GM18517 (cell line): Measurements from ENCODE around the gene WNT7B.

Experiments used
- ATAC-seq: cut with Tn5 transposase; IDR thresholded peaks from one replicate; pipeline ENCODE4 v1.9.1; 2021; ENCODE audit warnings: mild to moderate bottlenecking, moderate library complexity; ENCODE audit not compliant: unreplicated experiment

The WNT7B gene

DNA sequence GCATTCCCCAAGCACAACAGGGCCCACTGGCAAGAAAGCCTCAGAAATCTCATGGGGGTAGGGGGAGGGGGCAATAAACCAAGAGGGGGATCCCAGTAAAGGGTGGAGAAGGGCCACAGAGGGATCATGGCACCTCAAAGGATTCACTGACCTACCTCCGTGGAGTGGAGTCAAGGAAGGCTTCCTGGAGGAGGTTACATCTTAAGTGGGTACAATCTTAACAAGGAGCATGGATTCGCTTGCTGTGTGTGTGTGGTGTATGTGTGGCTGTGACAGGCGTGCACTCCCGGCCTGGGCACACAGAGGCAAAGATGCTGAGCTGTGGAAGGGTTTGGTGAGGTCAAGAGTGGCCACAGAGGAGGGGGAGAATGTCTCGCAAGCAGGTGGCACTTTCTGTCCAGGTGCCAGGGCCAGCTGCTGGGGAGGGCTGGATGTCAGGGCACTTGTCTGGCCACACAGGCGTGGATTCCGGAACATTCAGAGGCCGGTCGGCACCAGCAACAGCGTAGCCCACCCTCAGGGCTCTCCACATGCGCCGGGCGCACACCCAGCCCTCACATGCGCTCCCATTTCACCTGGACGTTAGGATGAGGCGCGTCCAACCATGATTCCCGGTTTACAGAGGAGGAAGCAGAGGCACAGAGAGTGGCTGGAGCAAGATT is 43.3 kb downstream of the WNT7B start:
- no peak for ATAC-seq

DNA sequence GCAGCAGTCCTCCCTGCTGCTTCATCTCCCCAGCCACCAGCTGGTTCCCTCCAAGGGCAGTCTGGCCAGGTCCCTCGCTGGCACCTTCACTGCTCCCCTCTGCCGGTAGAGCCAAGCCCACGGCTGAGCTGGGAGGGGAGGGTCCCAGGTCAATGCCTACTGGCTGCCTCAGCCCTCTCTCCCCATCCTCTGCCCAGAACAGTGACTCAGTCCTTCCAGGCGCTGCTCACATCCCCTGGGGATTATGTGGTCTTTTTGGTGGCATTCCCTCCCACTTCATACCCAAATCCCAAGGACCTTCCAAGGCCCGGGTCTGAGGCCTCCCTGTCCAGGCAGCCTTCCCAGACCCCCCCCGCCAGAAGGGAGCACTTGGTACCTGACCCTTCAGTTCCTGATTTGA is 44.9 kb downstream of the WNT7B start:
- ATAC-seq, result no peak

DNA sequence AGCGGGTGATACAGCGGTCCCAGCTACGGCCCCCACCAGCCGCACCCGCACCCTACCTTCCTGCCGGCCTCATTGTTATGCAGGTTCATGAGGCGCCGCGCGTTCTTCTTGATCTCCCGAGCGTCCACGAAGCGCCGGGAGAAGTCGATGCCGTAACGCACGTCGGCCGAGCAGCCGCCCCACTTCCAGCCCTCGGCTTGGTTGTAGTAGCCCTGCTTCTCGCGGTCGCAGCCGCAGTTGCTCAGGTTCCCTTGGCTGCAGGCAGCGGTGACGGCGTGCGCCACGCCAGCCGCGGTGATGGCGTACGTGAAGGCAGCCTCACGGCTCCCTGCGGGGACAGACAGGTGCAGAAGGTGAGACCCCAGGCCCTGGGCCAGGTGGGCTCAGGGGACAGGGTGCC is 45.9 kb downstream of the WNT7B start:
- no peak for ATAC-seq

DNA sequence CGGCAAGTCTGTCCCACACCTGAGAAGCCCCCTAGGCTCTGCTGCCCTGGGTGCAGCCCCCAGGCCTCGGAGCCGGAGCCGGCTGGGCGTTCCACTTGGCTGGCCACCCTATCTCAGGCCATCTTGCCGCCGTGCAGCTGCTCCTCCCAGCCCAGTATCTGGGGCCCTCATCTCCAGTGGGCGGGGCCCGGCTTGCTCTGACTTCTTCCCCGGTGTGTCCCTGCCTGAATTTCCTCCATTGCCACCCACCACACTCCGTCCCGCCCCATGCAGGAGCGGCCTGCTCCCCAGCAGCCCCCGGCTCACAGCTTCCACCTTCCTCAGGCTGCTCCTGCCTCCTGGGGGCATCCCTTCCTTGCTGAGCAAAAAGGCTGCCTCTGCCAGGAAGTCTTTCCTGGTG is 46.6 kb downstream of the WNT7B start:
- no peak for ATAC-seq

DNA sequence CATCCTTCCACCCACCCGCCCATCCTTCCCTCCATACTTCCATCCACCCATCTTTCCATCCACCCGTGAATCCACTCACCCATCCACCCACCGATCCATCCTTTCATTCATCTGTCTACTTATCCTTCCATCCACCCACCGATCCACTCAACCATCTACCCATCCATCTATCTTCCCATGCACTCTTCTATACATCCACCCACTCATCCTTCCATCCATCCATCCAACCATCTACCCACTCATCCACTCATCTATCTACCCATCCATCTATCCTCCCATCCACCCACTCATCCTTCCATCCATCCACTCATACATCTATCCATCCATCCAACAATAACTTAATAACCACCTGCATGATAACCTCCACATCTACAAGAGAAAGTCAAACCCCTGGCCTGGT is 47.3 kb downstream of the WNT7B start:
- no peak for ATAC-seq

DNA sequence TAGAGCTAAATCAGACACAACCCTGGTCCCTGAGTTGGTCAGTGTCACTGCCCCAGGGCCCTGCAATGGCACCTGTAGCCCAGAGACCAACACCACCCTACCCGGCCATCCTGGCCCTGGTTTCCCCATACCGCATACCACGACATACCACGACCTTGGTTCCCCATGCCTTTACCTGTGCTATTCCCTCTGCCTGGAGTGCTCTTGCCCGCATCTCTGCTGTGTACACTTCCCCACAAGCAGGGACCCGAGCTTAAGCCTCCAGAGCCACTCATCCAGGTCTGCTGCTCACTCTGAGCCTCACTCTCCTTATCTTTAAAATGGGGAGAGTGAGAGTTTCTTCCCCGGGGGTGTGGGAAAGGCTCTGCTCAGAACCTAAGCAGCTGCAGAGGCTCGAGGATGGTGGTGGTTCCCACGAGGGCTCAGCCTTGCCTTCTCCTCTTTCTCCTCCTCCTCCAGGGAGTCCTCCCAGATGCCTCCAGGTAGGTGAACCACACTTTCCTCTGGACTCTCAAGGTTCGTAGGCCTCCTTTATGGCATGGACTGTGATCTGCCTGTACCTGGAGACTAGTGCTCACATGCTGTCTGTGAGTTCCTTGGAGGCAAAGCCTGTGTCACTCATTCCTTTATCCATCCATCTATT is 48.1 kb downstream of the WNT7B start:
- no peak for ATAC-seq

DNA sequence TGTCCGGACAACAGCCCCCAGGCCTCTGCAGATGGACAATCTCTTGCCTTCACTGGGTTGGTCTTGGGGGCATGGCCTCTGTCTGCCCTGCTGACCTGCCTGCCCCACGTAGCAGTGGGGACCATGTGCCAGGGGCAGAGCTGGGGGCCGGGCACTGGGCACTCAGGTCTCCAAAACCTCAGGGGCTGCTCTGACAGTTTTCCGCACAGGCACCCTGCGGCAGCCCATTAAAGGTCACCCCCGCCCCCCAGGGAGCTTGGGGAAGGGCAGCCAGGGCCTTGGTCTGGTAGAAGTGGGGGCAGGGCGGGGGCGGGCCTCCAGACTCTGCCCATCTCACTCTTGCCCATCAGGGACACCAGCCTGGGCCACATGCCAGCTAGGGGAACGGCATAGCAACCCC is 49.9 kb downstream of the WNT7B start:
- ATAC-seq, result no peak

DNA sequence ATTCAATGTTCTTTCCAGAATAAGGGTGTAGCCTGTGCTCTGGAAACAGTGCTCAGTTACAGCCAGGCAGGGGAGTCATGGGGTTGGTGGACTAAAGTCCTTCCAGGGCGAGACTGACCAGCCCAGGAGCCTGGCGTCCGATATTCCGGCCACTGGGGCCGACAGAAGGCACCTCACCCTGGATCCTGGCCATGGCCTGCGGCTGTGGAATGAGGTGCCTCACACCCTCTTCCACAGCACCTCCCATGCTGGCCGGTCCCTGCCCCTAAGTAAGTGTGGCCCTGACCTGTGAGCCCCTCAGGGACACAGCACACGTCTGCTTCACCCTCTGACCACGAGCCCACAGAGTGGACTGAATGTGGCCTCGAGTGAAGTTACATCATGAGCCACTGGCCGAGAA is 50.5 kb downstream of the WNT7B start:
- ATAC-seq, result no peak

DNA sequence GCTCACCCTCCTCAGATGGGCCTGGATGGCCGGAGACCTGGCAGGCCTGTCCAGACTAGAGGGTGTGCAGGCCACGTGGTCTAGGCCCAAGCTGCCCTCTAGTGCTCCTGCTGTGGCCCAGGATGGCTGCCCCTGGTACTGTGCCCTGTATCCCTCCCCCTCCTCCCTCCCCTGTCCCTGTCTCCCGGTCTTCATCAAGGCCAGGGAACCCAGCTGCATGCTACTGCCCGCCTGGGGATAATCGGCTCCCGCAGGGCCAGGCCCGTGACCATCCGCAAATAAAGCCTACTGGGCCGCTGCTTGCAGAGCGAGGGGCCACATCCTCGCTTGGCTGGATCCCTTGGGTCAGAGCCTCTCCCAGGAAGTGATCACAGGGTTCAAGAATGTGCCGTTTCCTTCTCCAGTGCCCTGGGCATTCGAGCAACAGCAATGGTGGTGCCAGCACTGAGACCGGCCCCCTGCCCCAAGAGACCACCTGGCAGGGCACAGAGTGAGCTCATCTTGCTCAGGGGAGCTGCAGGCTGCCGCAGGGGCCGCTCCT is 51.1 kb downstream of the WNT7B start:
- no peak for ATAC-seq

DNA sequence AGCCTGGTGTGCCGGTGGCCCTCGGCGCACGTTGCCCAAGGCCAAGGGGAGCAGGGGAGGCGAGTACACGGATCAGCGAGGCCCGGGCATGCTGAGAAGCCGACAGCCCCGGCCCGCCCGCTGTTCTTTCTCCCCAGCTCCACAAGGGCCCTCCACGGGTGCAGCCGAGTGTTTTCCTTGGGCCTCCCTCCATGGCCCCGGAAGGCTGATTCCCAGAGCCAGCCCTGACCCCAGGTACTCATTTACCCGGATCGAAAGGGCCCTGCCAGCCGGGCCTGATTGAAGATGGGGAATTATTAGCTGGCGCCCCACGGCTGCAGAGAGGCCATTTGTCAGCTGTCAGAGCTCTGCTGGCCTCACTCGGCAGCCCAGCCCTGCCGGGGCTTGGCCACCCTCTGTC is 53.1 kb downstream of the WNT7B start:
- no peak for ATAC-seq

DNA sequence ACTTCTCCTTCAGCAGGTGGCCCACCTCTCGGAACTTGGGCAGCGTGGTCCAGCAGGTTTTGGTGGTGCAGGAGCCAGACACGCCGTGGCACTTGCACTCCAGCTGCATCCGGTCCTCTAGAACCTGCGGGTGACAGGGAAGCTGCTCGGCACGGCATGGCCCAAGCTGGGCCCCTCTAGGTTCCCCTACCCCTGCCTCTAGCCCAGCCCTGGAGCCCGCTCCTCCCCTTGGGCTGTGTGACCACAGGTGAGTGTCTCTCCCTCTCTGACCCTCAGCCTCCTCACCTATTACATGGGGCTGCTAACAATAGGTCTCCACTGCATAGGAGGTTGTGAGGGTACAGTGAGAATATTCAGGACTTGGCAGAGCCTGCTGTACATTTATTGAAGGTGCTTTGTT is 53.8 kb downstream of the WNT7B start:
- ATAC-seq, result no peak

DNA sequence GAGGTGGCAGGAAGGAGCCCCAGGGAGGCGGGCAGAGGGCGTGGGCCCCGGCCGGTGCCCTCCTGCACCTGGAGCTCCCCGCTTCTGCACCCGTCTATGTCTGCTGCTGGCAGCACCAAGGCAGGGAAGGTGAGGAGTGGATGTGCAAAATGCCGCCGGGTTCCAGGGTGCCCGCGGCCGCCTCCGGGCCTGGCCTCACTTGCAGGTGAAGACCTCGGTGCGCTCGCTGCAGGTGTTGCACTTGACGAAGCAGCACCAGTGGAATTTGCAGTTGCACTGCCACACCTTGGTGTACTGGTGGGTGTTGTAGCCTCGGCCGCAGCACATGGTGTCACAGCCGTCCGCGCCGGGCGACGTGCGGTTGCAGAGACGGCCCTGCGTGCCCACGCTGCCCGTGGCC is 54.3 kb downstream of the WNT7B start:
- no peak for ATAC-seq

DNA sequence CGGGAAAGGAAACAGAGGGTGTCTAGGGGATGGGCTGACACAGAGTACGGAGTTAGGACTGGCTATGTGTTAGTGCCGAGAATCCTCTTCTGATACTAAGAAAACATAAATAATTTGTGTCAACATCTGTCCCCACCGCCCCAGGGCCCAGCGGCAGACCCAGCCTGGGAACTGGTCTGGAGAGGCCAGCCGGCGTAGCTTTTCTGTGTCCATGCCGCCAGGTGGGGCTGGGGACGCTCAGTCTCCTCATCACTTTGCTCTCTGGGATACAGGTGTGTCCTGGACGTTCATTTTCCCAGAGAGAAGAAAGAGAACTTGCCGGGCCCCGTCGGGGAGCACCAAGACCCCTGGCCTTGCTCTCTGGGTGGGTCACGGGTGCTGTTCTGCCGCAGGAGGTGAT is 54.7 kb downstream of the WNT7B start:
- no peak for ATAC-seq

DNA sequence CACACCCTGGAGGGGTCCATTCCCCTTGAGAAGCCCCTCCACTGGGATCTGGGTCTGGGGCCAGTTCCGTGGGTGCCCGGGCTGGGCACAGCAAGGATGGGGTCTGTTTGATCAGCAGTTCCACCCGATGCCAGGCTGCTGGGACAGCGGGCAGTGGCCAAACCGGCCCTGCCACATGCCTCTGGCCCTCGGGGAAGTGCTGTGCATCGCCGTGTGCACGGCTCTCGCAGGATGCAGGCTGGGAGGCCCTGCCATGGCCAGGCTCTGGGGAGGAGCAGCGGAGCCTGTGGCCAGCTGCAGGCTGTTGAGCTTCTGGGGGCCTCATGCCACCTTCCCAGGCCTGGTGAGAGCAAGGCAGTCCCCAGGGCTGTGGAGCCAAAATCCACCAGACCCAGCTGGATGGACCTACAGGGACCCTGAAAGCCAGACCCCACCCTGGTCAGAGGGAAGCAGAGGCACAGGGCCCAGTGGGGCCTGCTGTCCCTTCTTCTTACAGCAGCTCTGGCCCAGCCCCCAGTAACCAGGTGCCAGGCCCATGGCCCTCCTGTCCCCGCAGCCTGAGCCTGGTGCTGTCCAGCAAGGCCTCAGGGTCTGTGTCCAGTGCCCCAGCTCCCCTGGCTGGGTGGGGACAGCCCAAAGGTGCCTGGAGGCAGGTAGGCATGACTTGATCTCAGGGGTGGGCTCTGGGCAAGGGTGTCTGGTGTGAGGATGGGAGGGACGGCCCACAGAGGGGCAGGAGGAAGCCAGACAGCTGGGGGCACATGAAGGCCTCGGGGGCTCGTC is 57.3 kb downstream of the WNT7B start:
- no peak for ATAC-seq

DNA sequence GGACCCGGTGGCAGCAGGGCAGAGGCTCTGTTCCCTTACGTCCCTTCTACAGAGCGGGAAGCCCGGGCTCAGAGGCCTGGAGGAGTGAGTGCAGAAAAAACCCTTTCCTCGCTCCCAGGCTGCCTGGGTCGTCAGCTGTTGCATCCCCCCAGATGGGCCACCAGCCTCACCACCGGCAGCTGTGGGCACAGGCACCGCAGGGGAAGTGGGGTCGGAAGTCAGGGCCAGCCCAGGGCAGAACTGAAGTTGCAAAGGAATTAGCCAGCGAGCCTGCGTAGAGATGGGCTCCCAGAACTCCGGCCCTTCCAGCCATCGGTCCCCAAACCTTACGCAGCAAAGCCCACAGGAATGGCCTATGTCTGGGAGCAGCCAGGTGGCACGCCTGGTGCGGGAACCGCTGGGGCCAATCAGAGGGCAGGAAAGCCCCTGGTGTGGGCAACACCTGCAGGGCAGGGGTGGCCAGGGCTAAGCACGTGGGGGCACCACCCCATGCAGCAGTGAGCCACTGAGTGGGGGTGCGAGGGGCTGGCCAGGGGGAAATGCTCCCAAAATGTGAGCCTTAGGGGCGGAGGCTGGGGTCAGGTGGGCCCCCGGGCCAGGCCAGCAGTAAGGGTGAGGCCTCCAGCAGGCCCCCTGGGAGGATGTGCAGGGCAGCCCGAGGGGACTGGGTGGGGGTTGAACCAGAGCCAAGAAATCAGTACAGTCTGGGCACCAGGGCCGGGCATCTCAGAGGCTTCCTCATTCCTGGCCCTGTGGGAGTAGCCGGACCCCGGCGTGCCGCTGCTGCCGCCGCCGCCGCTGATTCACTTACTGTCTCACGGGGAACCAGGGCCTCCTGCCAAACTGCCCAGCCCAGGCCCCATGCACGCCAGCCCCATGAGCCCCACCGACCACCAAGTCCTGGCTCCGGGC is 58.2 kb downstream of the WNT7B start:
- ATAC-seq, result no peak

DNA sequence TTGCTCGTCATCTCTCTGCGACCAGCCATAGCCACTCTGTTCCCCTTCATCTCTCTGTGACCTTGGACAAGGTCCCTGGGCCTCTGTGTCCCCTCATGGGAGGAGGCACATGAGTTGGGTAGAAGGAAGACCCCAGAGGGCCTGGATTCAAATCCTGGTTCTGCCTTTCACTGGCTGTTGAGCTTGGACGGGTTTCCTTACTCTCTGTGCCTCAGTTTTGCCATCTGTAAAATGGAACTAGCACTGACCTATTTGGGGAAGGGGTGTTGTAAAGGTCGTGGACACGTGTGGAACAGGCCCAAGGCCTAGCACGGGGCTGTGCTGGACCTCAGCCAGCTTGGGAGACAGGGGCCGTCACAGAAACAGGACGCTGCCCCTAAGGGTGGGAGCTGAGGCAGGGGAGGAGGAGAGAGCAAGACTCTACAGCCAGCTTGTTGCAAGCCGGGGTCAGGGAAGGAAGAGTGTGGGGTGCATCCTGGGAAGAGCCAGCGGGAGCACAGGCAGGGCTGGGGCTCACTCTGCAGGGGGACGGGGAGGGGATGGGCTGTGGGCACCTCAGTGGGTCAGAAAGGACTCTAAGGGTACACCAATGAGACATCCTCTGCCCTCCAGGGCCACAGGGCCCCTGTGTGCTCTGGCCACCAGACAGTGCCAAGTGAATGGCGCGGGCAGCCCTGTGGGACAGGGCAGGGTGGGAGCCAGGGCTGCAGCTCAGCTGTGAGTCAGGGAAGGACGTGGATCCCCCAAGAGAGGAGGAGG is 59.1 kb downstream of the WNT7B start:
- no peak for ATAC-seq

DNA sequence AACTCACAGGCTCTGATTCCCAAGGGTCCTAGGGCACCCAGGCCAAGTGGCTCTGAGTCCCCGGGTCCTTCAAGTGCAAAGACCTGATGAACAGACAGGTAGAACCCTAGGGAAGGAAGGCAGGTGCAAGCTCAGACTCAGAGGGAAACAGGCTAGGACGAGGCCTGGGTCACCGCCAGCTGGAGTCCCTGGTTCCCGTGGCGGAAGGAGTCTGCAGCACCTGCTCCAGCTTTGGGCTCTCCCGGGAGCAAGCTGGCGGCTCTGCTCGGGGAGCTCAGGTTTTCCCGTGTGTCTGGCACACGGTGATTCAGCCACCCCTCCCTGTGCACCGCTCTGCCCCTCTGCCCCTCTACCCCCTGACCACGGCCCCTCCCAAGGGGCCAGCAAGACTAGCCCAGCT is 59.8 kb downstream of the WNT7B start:
- no peak for ATAC-seq

DNA sequence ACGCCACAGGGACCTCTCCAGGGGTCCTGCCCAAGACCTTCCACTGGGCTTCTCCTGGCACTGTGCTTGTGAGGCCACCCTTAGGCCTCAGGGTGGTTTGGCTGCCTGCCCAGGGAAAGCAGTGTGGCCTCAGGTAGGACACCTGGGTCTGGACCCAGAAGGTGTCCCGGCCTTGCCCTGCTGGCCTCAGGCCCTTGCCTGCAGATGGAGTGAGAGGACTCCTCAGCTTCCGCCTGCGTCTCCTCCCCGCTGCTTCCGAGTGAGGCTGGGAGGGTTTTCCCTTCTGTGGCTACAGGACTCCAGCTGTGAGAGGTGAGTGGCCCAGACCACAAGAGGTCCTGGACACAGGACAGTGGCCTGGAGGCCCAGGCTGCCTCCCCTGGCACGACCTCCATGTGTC is 60.4 kb downstream of the WNT7B start:
- no peak for ATAC-seq

DNA sequence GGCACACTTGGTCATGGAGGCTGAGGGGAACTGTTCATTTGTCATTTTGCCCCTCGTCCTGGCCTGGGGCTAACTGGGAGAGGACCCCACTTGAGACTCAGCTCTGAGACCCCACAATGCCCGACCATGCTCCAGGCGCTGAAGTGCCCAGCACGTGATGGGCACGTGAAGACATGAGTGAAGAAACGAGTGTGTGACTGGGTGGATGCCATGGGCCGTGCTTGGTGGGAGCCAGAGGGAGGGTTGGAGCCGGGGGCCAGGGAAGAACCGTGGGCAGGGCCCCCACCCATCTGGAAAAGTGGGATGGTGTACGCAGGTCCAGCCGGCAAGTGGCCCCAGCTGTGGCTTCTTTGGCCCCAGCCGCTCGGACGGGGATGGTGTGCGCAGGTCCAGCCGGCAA is 61.1 kb downstream of the WNT7B start:
- no peak for ATAC-seq

DNA sequence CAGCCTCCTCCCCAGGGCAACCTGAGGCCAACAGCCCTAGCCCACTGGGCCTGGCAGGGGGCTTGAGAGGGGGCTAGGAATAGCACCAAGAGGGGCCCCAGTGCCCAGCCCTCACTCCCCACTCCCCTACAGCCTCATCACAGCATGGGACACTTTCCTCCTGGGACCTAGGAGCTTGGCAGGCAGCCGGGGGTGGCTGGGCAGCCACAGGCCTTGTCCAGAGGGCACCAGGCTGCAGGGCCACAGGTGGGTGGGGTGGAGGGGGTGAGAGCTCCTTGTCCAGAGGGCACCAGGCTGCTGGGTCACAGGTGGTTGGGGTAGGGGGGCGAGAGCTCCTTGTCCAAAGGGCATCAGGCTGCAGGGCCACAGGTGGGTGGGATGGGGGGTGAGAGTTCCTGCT is 61.8 kb downstream of the WNT7B start:
- ATAC-seq, result no peak
